WTC11 (cell line): ENCODE results near the gene TENT5A. TPM values are rescaled to one million over a fixed set of nuclear protein-coding genes. Genes with fewer than 3 reads are reported as not detected.

Source experiments
- ATAC-seq: fragments of 200-7000 bp; cut with Tn5 transposase; 2 replicates; pipeline ENCODE4 v1.10.0; 2021; ENCODE audit warnings: mild to moderate bottlenecking, moderate library complexity
- CTCF ChIA-PET: fragments of 300-600 bp; sonication (Branson Sonifier 250); formaldehyde crosslinking; loops from one replicate; lab custom pipeline; 2021; ENCODE audit warnings: antibody characterized with exemption; lab: Charles Lee
- POLR2A ChIA-PET: fragments of 350-600 bp; sonication (Branson Sonifier 250); formaldehyde crosslinking; loops from one replicate; lab custom pipeline; 2021; ENCODE audit warnings: antibody characterized with exemption; lab: Charles Lee
- DNase-seq: peaks from one replicate; pipeline ENCODE4 v3.0.0; 2021; ENCODE audit warnings: low spot score
- H3K27ac Mint-ChIP-seq: 2 replicates; pipeline ENCODE4 v1.8.0; 2021; ENCODE audit warnings: mixed read lengths
- H3K27me3 Mint-ChIP-seq: 2 replicates; pipeline ENCODE4 v1.8.0; 2021; ENCODE audit warnings: low read depth, mild to moderate bottlenecking, moderate library complexity, mixed read lengths
- H3K36me3 Mint-ChIP-seq: 2 replicates; pipeline ENCODE4 v1.8.0; 2021; ENCODE audit warnings: mixed read lengths
- H3K4me1 Mint-ChIP-seq: 2 replicates; pipeline ENCODE4 v1.8.0; 2022; ENCODE audit warnings: mixed read lengths
- H3K4me3 Mint-ChIP-seq: 2 replicates; pipeline ENCODE4 v1.8.0; 2021; ENCODE audit warnings: mild to moderate bottlenecking, moderate library complexity, mixed read lengths
- H3K9me3 Mint-ChIP-seq: 2 replicates; pipeline ENCODE4 v1.8.0; 2021; ENCODE audit warnings: mixed read lengths
- AR ChIP-seq: fragments of 250-450 bp; sonication (Bioruptor Pico); IDR thresholded peaks from 2 replicates; pipeline ENCODE4 v1.9.0; 2021; ENCODE audit warnings: mild to moderate bottlenecking
- ARID4B ChIP-seq: sonication (generic); formaldehyde crosslinking; IDR thresholded peaks from 2 replicates; pipeline ENCODE4 v1.8.0; 2023; ENCODE audit warnings: missing genetic modification reagents, mild to moderate bottlenecking, borderline replicate concordance
- EMX1 ChIP-seq: fragments of 250-450 bp; sonication (Bioruptor Pico); IDR thresholded peaks from 2 replicates; pipeline ENCODE4 v1.8.0; 2021; ENCODE audit warnings: mild to moderate bottlenecking
- ETV6 ChIP-seq: sonication (generic); formaldehyde crosslinking; IDR thresholded peaks from 2 replicates; pipeline ENCODE4 v1.8.1; 2022; ENCODE audit warnings: mild to moderate bottlenecking, missing genetic modification reagents
- FOXK1 ChIP-seq: sonication (generic); formaldehyde crosslinking; IDR thresholded peaks from 2 replicates; pipeline ENCODE4 v1.8.0; 2022; ENCODE audit warnings: mild to moderate bottlenecking, moderate library complexity, missing genetic modification reagents
- HMGA2 ChIP-seq: fragments of 250-450 bp; sonication (Bioruptor Pico); IDR thresholded peaks from 2 replicates; pipeline ENCODE4 v1.4.0; 2021; ENCODE audit warnings: mild to moderate bottlenecking, moderate library complexity
- JUN ChIP-seq: sonication (generic); formaldehyde crosslinking; IDR thresholded peaks from 2 replicates; pipeline ENCODE4 v1.8.0; 2023; ENCODE audit warnings: mild to moderate bottlenecking, missing genetic modification reagents
- KAT7 ChIP-seq: sonication (generic); formaldehyde crosslinking; IDR thresholded peaks from 2 replicates; pipeline ENCODE4 v1.8.1; 2023; ENCODE audit warnings: missing genetic modification reagents, mild to moderate bottlenecking, borderline replicate concordance
- MLX ChIP-seq: sonication (generic); formaldehyde crosslinking; IDR thresholded peaks from 2 replicates; pipeline ENCODE4 v1.8.1; 2023; ENCODE audit warnings: mild to moderate bottlenecking, missing genetic modification reagents, moderate library complexity
- PRDM15 ChIP-seq: sonication (generic); formaldehyde crosslinking; IDR thresholded peaks from 2 replicates; pipeline ENCODE4 v1.8.0; 2022; ENCODE audit warnings: missing genetic modification reagents
- RORB ChIP-seq: fragments of 250-450 bp; sonication (Bioruptor Pico); IDR thresholded peaks from 2 replicates; pipeline ENCODE4 v1.9.0; 2021; ENCODE audit warnings: mild to moderate bottlenecking
- SMAD4 ChIP-seq: sonication (generic); formaldehyde crosslinking; IDR thresholded peaks from 2 replicates; pipeline ENCODE4 v1.8.0; 2022; ENCODE audit warnings: mild to moderate bottlenecking, missing genetic modification reagents
- USF1 ChIP-seq: sonication (generic); formaldehyde crosslinking; IDR thresholded peaks from 2 replicates; pipeline ENCODE4 v1.8.0; 2022; ENCODE audit warnings: mild to moderate bottlenecking, missing genetic modification reagents
- USF2 ChIP-seq: sonication (generic); formaldehyde crosslinking; IDR thresholded peaks from 2 replicates; pipeline ENCODE4 v1.8.1; 2023; ENCODE audit warnings: mild to moderate bottlenecking, missing genetic modification reagents, moderate library complexity
- ZBTB21 ChIP-seq: sonication (generic); formaldehyde crosslinking; IDR thresholded peaks from 2 replicates; pipeline ENCODE4 v1.8.1; 2023; ENCODE audit warnings: mild to moderate bottlenecking, missing genetic modification reagents, borderline replicate concordance
- ZNF138 ChIP-seq: sonication (generic); formaldehyde crosslinking; conservative IDR thresholded peaks from 2 replicates; pipeline ENCODE4 v1.8.1; 2022; ENCODE audit warnings: mild to moderate bottlenecking, moderate library complexity, missing genetic modification reagents
- ZNF232 ChIP-seq: sonication (generic); formaldehyde crosslinking; IDR thresholded peaks from 2 replicates; pipeline ENCODE4 v1.8.0; 2022; ENCODE audit warnings: mild to moderate bottlenecking, missing genetic modification reagents
- ZSCAN18 ChIP-seq: fragments of 250-450 bp; sonication (Bioruptor Pico); IDR thresholded peaks from 2 replicates; pipeline ENCODE4 v2.1.2; 2022; ENCODE audit warnings: mild to moderate bottlenecking, moderate library complexity
- total RNA-seq: library from RNA; stranded (reverse); gene quantifications from 3 replicates; pipeline ENCODE4 v1.2.3, GENCODE V29; 2021

TENT5A gene
- total RNA-seq, 1 experiment from 2014 or later = 3.2 TPM

- no peak for TF ChIP-seq ARID4B
Measured at GRCh38 chr6:81697559-81697958, 54.9 kb downstream of the TENT5A start (continued).

- TF ChIP-seq EMX1 (CRISPR knock-in tag) (no peak), SMAD4 (no peak), JUN (no peak), KAT7 (CRISPR knock-in tag) (no peak), PRDM15 (CRISPR knock-in tag) (no peak), USF2 (no peak), HMGA2 (CRISPR knock-in tag) (no peak), ETV6 (CRISPR knock-in tag) (no peak), MLX (CRISPR knock-in tag) (no peak), ZSCAN18 (CRISPR knock-in tag) (no peak), ZBTB21 (CRISPR knock-in tag) (no peak), FOXK1 (CRISPR knock-in tag) (no peak), USF1 (CRISPR knock-in tag) (no peak), ZNF138 (no peak), AR (CRISPR knock-in tag) (no peak), RORB (CRISPR knock-in tag) (no peak), ZNF232 (CRISPR knock-in tag) (no peak)
- Mint-ChIP-seq H3K4me1 (peaks cover 23% of the 10 kb centered on the region), H3K27me3 (no peaks in the 10 kb centered on the region), H3K36me3 (no peaks in the 10 kb centered on the region), H3K9me3 (no peaks in the 10 kb centered on the region), H3K27ac (no peak overlapping the region; the same call in 1 of the 2 replicates), H3K4me3 (no peak overlapping the region; the same call in 1 of the 2 replicates)
- ChIA-PET POLR2A (no interaction called here), CTCF (no interaction called here)
- ATAC-seq (peak; percentile 39; the same call in 1 of the 2 replicates), DNase-seq (no peak)
Measured at GRCh38 chr6:81696524-81696923, 56.0 kb downstream of the TENT5A start.
